ENCODE results near the gene HEYL.

HEYL gene

GRCh38 chr1:39684313-39684664 lies 44.8 kb upstream of the HEYL start:
- H3K4me3 ChIP-seq (replicated peaks; ENCODE audit: low read depth, low read length): no peak overlapping the region
- no peaks in the 10 kb centered on the region for H3K36me3 ChIP-seq (ENCODE audit: control insufficient read depth, insufficient read depth, low read length)
- no peaks in the 10 kb centered on the region; the same call in 1 of the 2 replicates for H3K27me3 ChIP-seq (replicated peaks; ENCODE audit: control insufficient read depth, insufficient read depth, low read length)
- no peak for TF ChIP-seq CTCF (IDR thresholded peaks at IDR 0.05; ENCODE audit: insufficient read depth, low read length, poor library complexity, severe bottlenecking)
- no peak for DNase-seq (ENCODE audit: extremely low read depth, insufficient read length)

GRCh38 chr1:39683591-39684312 lies 44.3 kb upstream of the HEYL start:
- Histone ChIP-seq H3K4me3 (replicated peaks; ENCODE audit: low read depth, low read length) (no peak overlapping the region), H3K27me3 (replicated peaks; ENCODE audit: control insufficient read depth, insufficient read depth, low read length) (no peaks in the 10 kb centered on the region; the same call in 1 of the 2 replicates), H3K36me3 (ENCODE audit: control insufficient read depth, insufficient read depth, low read length) (no peaks in the 10 kb centered on the region)
- DNase-seq (ENCODE audit: extremely low read depth, insufficient read length): no peak
- TF ChIP-seq CTCF (IDR thresholded peaks at IDR 0.05; ENCODE audit: insufficient read depth, low read length, poor library complexity, severe bottlenecking): no peak

GRCh38 chr1:39681999-39682398 lies 42.6 kb upstream of the HEYL start:
- H3K36me3 ChIP-seq (ENCODE audit: control insufficient read depth, insufficient read depth, low read length): no peaks in the 10 kb centered on the region
- no peak for TF ChIP-seq CTCF (IDR thresholded peaks at IDR 0.05; ENCODE audit: insufficient read depth, low read length, poor library complexity, severe bottlenecking)
- no peak for DNase-seq (ENCODE audit: extremely low read depth, insufficient read length)
- no peak overlapping the region for H3K4me3 ChIP-seq (replicated peaks; ENCODE audit: low read depth, low read length)
- H3K27me3 ChIP-seq (replicated peaks; ENCODE audit: control insufficient read depth, insufficient read depth, low read length): no peaks in the 10 kb centered on the region; the same call in 1 of the 2 replicates

- no peak for TF ChIP-seq CTCF (IDR thresholded peaks at IDR 0.05; ENCODE audit: insufficient read depth, low read length, poor library complexity, severe bottlenecking)
- Histone ChIP-seq H3K27me3 (replicated peaks; ENCODE audit: control insufficient read depth, insufficient read depth, low read length) (no peaks in the 10 kb centered on the region), H3K36me3 (ENCODE audit: control insufficient read depth, insufficient read depth, low read length) (no peaks in the 10 kb centered on the region), H3K4me3 (replicated peaks; ENCODE audit: low read depth, low read length) (no peak overlapping the region)
- no peak for DNase-seq (ENCODE audit: extremely low read depth, insufficient read length)
Observed at GRCh38 chr1:39681294-39681693, 41.9 kb upstream of the HEYL start.

GRCh38 chr1:39680751-39681150 lies 41.3 kb upstream of the HEYL start:
- Histone ChIP-seq H3K4me3 (replicated peaks; ENCODE audit: low read depth, low read length) (no peak overlapping the region), H3K27me3 (replicated peaks; ENCODE audit: control insufficient read depth, insufficient read depth, low read length) (no peaks in the 10 kb centered on the region), H3K36me3 (ENCODE audit: control insufficient read depth, insufficient read depth, low read length) (no peaks in the 10 kb centered on the region)
- TF ChIP-seq CTCF (IDR thresholded peaks at IDR 0.05; ENCODE audit: insufficient read depth, low read length, poor library complexity, severe bottlenecking): no peak
- DNase-seq (ENCODE audit: extremely low read depth, insufficient read length): no peak

GRCh38 chr1:39679821-39680220 lies 40.4 kb upstream of the HEYL start:
- TF ChIP-seq CTCF (IDR thresholded peaks at IDR 0.05; ENCODE audit: insufficient read depth, low read length, poor library complexity, severe bottlenecking): no peak
- Histone ChIP-seq H3K4me3 (replicated peaks; ENCODE audit: low read depth, low read length) (no peak overlapping the region), H3K36me3 (ENCODE audit: control insufficient read depth, insufficient read depth, low read length) (no peaks in the 10 kb centered on the region), H3K27me3 (replicated peaks; ENCODE audit: control insufficient read depth, insufficient read depth, low read length) (no peaks in the 10 kb centered on the region)
- no peak for DNase-seq (ENCODE audit: extremely low read depth, insufficient read length)
